HK-2 (cell line): Measurements from ENCODE around the gene OGDHL.
"Not testable (repeated sequence)": the region's sequence is repeated elsewhere in the genome, so short reads cannot be mapped to it uniquely, and the experiment has no call there.

Experiments used
- DNase-seq: peaks from one replicate; pipeline ENCODE4 v3.0.0-alpha.2; 2018; ENCODE audit not compliant: unreplicated experiment

OGDHL gene

DNA sequence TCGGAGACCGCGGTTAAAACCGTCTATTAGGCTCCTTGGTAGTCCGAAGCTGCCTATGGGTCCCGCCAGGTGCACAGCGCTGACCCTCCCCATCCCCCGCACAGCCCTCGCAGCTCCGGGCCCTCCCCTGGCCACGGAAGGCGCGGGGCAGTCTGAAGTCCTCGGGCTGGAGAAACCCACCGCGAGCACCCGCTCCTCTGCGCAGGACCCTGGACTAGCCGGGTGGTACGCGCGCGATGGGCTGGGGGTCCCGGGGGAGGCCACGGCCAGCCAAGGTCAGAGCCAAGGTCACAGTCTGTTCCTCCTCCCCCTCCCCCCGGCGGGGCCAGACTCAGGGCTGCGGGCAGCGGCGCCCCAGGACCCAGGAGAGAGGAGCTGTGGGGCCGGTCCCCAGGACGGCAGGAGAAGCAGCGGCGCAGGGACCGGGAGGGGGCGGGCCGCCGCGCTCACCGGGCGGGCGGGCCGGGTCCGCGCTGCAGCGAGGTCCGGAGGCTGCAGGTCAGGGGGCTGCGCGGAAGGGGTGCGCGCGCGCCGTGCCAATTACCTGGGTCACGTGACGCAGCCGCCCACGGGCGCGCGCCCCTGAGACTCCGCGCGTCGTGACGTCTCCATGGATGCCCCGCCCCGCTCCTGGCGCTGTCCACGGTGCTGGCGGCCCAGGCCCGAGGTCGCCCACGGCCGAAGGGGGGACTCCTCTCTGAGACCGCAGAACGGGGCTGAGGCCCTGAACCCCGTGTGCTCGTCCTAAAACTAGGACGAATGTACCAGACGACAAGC is at the start of gene OGDHL:
Gene OGDHL, minus strand, starts transcription at position 535 of the 777 bp plus-strand sequence. CDS start 3,731 bp downstream, outside the sequence.
- DNase-seq: peak; percentile 86

DNA sequence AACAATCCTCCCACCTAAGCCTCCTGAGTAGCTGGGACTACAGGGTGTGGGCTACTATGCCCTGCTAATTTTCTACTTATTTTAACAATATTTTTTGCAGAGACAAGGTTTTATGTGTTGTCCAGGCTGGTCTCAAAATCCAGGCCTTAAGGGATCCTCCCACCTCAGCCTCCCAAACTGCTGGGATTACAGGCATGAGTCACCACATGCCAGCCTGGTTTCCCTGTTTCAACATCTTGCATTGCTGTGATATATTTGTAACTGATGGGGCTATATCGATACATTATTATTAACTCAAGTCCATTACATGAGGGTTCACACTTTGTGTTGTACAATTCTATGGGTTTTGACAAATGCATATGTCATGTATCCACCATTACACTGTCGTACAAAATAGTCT is 41.9 kb upstream of the OGDHL start:
- DNase-seq: no peak

DNA sequence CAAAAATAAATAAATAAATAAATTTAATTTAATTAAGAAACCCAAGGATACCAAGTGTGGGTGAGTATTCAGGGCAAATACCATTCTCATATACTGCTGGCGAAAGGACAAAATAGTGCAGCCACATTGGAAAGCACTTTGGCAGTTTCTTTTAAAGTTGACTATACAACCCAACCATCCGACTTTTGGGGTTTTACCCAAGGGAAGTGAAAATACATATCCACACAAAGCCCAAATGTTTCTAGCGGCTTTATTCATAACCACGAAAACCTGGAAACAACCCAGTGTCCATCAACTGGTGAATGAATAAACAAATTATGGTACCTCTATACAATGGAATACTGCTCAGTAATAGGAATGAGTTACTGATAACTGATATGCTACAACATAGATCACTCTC is 36.2 kb upstream of the OGDHL start:
- no peak for DNase-seq

DNA sequence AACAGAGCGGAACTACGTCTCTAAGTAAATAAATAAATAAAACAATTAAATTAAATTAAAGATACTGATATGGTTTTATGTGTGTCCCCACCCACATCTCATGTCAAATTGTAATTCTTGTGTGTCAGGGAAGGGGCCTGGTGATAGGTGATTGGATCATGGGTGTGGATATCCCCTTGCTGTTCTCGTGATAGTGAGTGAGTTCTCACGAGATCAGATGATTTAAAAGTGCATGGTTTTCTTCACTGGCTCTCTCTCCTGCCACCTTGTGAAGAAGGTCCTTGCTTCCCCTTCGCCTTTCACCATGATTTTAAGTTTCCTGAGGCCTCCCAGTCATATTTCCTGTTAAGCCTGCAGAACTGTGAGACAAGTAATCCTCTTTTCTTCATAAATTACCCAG is 29.0 kb upstream of the OGDHL start:
- DNase-seq: no peak

DNA sequence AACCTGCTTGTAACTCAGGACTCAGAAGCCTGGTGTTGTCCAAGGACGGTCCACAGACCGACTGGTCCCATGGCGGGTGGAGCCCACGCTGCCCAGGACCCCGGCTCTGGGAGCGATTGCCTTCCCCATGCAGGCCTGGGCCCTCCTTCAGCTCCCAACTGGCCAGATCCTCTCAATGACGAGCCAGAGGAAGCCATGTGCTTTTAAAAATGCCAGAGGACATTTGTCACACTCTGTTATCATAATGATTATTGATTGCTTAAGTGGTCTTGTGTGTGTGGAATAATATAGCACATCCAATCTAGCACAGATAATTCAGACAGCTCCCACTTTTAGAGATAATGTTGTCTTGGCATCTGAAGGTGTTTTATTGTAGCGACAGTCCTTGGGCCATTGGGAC is 22.6 kb upstream of the OGDHL start:
- no peak for DNase-seq

DNA sequence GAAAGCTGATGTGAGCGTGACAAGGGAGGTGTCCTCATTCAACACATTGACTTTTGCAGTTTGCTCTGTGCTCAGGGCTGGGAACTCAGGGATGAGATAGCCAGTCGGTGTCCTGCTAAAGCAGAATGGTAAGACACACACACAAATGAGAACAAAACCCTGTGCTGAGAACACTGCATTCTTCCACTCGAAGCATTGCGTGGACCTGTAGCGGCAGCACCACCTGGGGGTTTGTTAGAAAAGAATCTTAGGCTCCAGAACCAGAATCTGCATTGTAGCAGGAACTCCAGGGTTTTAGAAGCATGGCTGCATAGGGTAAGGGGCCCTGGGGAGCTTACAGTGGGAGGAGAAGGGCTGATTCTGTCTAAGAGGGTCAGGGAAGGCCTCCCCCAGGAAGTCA is 21.5 kb upstream of the OGDHL start:
- no peak for DNase-seq

DNA sequence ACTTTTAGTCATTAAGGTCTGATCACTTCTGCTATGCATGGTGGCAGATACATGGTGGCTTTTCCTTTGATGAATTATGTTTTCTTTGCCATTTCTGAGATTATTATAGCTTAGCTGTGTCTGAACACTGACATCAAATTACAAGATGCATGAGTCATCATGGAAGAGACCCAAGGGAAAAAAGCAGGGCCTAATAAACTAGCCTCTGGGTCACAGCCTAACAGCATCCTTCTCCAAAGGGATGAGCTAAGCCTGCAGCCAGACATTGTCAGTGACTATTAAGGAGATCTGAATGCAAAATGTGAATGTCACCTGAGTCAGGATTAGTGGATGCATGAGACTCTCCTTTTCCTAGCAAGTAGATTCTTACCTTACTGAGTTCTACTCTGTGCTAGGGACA is 19.1 kb upstream of the OGDHL start:
- no peak for DNase-seq

DNA sequence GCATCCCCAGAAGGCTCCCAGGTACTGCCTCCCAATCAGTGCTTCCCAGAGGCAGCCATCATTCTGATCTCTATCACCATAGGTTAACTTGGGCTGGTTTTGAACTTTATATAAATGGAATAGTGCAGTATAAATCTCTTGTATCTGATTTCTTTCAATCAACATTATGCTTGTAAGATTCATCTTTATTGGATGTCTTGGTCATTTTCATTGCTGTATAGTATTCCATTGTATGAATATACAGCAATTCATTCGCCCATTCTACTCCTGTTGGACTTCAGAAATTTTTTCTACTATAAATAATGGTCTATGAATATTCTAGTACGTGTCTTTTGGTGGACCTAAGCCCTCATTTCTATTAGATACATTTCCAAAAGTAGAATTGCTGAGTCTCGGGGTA is 16.1 kb upstream of the OGDHL start:
- no peak for DNase-seq

DNA sequence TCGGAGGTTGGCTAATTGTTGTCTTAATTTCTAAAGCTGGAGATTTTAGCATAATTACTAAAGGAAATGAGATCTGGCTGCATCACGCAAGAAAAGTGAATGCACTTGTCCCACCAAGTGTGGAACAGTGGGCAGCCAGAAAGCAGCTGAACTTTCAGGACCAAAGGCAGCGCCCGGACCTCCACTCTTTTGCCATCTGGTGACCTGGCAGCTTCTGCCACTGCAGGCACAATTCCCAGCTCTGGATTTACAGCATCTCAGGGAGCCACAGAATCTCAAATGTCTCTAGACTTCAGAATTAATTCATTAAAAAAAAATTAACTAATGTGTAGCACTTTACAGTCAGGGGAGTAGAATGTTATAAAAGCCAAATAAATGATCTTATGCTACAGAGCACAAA is 14.7 kb upstream of the OGDHL start:
- no peak for DNase-seq

DNA sequence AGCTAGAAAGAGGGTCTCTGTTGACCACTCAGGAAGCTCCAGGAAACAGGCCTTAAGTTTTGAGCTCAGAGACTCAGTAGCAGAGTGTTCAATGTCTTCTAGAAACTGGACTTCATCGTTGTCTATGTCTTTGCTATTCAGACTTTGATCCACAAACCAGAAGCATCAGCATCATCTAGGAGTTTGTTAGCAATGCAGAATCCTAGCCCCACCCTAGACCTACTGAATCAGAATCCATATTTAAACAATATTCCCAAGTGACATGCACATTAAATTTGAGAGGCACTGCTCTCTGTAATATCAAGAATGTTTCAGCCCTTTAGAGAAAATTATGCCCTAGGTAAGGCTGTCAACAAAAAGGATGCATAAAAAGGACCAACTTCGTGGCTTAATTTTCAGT is 12.9 kb upstream of the OGDHL start:
- no peak for DNase-seq

DNA sequence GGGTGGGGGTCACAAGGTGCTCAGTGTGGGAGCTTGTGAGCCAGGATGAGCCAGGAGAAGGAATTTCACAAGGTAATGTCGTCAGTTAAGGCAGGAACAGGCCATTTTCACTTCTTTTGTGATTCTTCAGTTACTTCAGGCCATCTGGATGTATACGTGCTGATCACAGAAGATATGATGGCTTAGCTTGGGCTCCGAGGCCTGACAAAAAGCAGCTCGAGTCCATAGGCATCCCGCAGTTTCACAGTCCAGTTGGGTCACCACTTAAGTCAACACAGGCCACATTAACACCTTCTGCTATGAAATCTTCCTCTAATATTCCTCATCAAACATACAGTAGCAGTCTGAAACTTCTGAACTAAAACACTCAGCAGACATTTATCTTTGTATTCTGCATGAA is 10.8 kb upstream of the OGDHL start:
- not testable (repeated sequence) for DNase-seq

DNA sequence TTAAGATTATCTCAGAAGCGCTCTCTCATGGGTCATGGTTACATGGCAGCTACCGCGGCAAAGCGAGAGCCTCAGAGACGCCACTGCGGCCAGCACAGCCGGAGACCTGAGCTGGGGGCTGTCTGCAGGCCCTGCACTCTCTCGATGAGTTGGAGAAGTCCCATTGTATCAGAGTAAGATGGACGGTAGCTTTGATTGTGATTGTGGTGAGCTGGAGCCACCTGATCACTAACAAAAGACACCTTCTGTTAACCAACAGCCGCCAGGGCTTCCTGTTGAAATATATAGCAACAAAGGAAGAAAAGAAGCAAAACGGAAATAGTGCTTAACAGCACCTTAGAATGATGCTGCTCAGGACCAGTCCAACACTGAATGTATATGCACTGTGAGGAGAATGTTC is 8.9 kb upstream of the OGDHL start:
- DNase-seq: not testable (repeated sequence)

DNA sequence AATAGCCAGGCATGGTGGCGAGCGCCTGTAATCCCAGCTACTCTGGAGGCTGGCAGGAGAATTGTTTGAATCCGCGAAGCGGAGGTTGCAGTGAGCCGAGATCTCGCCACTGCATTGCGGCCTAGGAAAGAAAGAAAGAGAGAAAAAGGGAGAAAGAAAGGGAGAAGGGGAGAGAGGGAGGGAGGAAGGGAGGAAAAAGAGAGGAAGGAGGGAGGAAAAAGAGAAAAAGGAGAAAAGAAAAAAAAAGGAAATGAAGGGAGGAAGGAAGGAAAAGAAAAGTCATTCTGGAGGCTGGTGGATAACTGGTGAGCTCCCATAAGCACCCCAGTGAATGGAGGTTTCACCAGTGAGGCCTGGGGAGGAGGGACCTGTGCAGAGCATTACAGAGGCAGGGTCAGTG is 7.6 kb upstream of the OGDHL start:
- DNase-seq: no peak

DNA sequence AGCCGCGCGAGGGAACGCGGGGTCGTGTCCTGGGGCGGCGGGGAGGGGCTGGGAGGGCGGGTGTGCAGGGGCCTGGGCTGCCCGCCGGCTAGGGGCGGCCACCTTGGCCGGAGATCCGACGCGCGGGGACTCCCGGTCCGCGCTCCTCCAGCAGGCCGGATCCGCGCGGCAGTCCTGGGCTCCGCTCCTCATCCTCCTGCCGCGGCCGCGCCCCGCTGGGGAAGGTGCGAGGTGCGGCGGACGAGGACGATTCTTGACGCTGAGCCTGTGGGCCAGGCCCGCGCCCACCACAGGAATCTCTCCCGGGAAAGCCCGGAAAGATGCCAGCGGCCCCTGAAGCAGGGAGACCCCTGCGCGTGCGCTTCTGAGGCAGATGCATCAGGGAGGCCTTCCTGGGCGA is 6.6 kb upstream of the OGDHL start:
- DNase-seq: no peak

DNA sequence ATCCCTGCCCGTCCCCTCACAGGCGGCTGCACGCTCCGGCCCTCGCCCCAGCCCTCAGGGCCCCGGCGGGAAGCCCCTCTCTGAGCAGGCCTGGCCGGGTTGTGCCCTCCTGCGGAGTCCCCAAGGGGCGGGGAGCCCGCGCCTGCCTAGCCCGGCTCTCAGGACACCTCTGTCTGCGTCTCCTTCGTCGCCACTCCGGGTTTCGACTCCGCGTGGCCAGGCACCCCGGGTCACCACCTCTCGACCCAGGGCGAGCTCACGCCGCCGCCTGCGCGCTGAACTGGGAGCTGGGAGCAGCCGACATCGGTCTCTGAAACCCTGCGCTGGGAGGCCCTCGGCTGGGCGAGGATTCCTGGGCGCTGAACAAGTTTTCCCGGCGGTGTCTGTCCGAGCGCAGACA is 6.2 kb upstream of the OGDHL start:
- no peak for DNase-seq

DNA sequence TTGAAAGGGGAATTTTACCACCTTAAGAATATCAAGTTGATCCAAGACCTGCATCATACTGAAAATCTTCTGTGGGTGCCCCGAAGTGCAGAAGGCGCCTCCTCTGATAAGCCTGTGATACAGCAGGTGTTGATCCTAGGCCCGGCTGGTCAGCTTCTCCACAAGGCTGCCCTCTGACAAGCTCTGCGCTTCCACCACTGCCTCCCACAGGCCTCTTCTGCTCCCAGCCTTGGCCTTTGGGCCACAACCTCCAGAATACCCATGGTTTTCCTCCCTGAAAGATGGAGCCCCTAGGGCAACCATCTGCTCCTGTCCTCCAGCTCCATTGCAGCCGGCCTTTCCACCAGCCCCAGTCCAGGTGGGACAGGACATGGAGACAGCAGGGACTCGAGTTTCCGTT is 5.6 kb upstream of the OGDHL start:
- DNase-seq: no peak

DNA sequence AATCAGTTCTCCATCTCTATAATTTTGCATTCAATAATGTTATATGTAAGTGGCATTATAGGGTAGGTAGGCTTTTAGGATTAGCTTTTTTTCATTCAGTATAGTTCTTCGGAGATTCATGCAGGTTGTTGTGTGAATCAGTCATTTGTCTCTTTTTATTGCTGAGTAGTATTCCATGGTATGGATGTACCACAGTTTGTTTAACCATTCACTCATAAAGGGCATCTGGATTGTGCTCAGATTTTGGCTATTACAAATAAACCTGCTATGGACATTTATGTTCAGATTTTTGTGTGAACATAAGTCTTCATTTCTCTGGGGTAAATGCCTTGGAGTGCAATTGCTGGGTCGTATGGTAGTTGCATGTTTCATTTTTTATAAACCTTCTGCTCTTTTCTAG is 4.4 kb upstream of the OGDHL start:
- no peak for DNase-seq

DNA sequence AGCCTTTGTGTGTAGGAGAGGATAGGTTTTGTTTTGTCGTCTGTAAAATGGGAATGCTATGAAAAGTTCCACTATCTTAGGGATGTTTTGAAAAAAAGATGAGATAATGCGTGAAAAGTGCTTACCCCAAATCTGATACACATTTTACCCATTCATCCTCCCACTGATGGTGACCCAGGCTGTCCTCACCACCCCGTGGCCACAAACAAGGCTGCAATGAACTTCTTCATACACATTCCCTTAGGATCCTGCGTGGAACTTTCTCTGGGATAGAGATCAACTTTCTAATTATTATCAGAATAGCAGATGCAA is 399 bp upstream of the OGDHL start:
- no peak for DNase-seq

DNA sequence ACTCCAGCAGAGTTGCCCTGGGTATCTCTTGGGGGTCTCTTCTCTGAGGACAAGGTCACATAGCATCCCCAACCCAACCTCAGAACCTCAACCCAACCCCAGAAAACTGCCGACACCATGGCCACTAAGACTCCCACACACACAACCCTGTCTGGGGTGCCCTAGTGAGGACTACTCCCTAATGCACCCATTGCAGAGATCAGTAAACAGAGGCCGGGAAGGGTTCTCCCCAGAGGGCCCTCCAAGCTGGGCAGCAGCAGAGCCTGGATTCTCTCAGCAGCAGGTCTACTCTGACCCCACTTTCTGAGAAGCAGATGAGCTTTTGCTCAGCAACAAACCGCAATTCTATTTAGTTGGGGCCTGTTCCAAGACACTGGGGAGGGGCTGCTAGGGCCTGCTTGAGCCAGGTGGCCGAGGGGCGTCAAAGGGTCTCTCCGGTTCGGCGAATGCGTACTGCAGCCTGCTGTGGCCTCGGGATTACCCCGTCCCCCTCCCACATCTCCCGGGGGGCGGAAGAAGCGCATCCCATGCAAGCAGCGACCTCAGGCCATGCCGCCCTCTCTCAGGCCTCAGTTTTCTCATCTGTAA is 828 bp downstream of the OGDHL start:
- DNase-seq: no peak

DNA sequence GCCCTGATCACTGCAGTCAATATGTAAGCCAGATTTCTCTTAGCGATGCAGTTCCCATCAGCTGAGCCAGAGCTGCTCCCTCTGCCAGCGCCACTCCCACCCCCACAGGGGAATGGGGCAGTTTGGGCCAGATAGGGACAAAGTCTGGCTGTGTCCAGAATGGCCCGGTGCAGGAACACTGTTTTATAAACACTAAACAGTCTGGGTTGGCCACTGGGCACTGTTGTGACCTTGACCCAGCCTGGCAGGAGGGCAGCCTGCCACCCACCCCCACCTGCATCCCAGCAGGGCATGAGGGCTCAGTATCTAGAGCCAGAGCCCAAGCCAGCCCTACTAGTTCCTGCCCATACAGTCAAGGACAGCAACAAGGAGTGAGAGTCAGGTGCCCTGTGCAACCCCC is 1.3 kb downstream of the OGDHL start:
- DNase-seq: no peak

DNA sequence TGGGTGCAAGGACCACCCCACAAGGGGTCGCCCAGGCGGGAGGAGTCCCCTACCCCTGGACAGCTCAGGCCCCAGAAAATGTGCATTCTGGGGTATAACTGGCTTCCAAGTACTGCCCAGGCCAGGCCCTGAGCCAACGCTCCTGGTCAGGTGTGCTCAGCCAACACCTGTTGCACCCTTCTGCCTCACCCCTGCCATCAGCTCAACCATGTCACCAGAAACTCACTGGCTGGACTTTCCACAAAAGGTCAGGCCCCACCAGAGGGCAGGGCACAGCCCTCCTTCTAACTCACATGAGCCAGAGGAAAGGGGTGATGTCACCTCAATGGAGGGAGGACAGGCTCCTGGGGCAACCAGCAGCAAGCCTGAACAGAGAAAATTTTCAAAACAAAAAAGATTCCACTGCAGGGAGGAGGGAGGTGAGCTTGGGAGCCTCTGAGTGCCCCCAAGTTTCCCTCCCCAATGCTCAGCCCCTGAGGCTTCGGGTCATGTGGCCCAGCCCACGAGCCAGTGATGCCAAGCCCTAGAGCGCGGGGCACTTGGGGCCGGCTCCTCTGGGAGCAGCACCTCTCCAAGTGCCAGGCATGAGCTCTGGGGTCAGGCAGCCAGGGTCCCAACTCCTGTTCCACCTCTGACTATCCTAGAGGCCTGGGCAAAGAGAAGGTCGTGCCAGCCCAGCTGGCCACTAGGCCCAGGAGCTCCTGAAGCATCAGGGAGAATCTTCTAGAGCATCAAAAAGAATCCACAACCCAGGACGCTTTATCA is 2.2 kb downstream of the OGDHL start:
- peak; percentile 38 for DNase-seq

DNA sequence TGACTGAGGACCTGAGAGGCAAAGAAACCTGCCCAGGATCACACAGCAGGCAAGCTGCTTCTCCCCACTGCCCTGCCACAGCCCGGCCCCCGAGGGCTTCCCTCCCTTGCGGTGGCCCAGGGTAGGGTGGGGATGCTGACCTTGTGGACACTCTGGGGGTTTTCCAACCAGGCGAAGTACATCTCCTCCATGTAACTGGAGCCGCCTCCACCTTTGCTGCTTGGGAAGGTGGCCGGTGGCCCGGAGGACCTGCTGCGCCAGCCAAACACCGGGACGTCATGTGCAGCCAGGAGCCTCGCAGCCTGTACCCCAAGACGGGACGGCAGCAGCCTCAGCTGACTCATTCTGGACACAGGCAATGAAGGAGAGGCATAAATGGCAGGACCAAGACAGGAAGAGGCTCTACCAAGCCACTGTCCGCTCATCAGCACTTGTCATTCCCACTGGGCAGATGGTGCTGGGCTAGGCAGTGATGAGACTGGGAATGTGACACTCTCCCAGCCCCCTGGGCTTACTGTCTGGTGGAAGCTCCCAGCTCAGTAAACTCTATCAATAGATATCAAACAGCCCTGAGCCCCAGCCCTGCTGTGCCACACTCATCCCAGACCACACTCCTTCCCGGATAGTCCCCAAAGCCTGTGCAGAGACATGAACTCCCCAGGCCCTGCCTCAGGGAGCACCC is 3.7 kb downstream of the OGDHL start:
- DNase-seq: no peak

DNA sequence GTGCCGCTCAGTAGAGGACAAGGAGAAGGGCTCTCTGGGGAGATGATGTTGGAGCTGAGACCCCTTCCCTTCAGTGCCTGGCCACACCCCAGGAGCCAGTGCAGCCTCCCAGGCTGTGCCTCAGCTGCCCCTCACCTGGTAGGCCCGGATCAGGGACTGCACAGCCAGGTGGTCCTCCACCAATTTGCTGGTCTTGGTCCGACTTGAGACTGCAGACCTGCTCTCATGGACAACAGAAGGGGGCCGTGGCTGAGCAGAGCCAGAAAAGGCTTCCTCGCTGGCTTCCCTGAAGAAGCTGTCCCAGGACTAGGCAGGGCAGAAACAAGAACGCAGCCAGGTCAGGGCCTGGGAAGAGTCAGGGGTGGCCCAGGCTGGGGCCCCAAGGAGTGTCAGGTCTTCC is 5.5 kb downstream of the OGDHL start:
- DNase-seq: no peak
